Measurements from ENCODE around the gene TRIP6.
"Not testable (repeated sequence)": the region's sequence is repeated elsewhere in the genome, so short reads cannot be mapped to it uniquely, and the experiment has no call there.

The TRIP6 gene

DNA sequence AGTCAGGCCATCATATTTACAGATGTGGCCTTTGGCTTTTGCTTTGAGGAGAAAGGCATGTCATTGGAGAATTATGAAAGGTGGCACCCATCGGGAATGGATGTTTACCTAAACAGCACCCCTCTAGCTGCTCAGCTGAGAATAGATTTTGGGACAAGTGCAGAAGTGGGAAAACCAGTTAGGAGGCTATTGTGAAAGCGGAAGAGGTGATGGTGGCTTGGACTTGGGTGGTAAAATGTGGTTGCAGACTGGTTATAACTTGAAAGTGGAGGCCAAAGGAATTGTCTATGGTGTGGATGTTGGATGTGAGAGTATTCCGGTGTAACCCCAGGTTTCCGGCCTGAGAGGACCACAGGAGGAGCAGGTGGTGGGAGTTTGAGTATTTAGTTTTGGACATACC is 19.8 kb upstream of the TRIP6 start:
- H3K4me1 ChIP-seq (ENCODE audit: control insufficient read depth in 1 of 2, insufficient read depth in 1 of 2, low read depth in 1 of 2, low read length in 1 of 2) = peaks cover 7 to 8% of the 10 kb centered on the region in 2 experiments
- peaks cover 4% of the 10 kb centered on the region for H3K27me3 ChIP-seq
- H3K4me3 ChIP-seq (ENCODE audit: low read depth in 1 of 2, low read length in 1 of 2) = no peak overlapping the region
- TF ChIP-seq, protein P1, sequence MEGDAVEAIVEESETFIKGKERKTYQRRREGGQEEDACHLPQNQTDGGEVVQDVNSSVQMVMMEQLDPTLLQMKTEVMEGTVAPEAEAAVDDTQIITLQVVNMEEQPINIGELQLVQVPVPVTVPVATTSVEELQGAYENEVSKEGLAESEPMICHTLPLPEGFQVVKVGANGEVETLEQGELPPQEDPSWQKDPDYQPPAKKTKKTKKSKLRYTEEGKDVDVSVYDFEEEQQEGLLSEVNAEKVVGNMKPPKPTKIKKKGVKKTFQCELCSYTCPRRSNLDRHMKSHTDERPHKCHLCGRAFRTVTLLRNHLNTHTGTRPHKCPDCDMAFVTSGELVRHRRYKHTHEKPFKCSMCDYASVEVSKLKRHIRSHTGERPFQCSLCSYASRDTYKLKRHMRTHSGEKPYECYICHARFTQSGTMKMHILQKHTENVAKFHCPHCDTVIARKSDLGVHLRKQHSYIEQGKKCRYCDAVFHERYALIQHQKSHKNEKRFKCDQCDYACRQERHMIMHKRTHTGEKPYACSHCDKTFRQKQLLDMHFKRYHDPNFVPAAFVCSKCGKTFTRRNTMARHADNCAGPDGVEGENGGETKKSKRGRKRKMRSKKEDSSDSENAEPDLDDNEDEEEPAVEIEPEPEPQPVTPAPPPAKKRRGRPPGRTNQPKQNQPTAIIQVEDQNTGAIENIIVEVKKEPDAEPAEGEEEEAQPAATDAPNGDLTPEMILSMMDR (IDR thresholded peaks at IDR 0.05) = no peak
- no peak overlapping the region for H3K27ac ChIP-seq
- H3K36me3 ChIP-seq = no peaks in the 10 kb centered on the region
- H3K9me3 ChIP-seq = no peaks in the 10 kb centered on the region

DNA sequence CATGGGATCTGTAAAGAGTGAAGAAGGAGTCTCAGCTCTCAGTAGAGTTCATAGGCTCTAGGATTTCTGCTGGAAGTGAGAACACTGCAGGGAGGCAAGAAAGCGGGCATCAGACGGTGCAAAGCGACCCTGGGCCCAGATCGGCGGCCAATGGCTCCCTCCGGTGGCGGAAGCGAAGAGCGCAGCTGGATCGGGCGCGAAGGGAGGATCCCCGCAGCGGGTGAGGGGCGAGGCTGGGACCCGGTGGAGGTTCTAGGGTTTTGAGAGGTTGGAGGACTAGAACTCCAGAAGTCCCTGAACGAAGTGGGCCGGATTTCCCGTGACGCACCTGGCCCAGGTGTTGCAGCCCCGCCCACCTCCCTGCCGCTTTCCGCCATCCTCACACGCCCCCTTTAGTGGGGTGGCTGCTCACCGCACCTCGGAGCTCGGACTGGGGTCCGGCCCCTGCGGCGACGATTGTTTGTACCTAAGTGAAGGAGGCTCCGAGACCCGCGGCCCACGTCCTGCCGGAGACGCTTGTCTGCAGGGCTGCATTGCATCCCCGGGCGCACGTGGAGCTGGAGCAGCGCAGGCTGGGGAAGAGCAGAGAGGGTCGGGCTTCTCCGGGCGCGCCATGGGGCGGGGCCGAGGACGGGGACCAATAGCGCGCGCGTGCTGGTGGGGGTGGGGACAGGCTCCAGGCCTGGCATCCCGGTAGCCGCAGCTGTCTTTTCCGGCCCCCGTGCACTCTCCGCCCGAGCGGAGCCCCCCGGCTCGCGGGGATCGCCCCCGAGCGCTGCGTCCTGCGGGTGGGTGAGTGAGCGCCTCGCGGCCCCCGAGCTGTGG is 14.9 kb upstream of the TRIP6 start, which contains the start of gene SLC12A9:
TSS of gene SLC12A9 (plus strand) at position 666 of the 825 bp plus-strand sequence. CDS start 1,485 bp downstream, outside the sequence.
- H3K36me3 ChIP-seq = peaks cover 34% of the 10 kb centered on the region
- TF ChIP-seq, protein P1 (IDR thresholded peaks at IDR 0.05) = peak; percentile 83
- peak within 1 kb of the TSS; percentile 98 to 99 for H3K4me3 ChIP-seq (ENCODE audit: low read depth in 1 of 2, low read length in 1 of 2)
- H3K9me3 ChIP-seq = no peaks in the 10 kb centered on the region
- peak within 1 kb of the TSS; percentile 93 for H3K27ac ChIP-seq
- peaks cover 4% of the 10 kb centered on the region for H3K27me3 ChIP-seq
- H3K4me1 ChIP-seq (ENCODE audit: control insufficient read depth in 1 of 2, insufficient read depth in 1 of 2, low read depth in 1 of 2, low read length in 1 of 2) = peaks cover 19 to 28% of the 10 kb centered on the region in 2 experiments

GRCh38 chr7:100854146-100854895 is 12.9 kb upstream of the TRIP6 start:
- Histone ChIP-seq H3K27me3 (peaks cover 4% of the 10 kb centered on the region), H3K4me3 (ENCODE audit: low read depth in 1 of 2, low read length in 1 of 2) (peak overlapping the region; percentile 98 to 99), H3K4me1 (ENCODE audit: control insufficient read depth in 1 of 2, insufficient read depth in 1 of 2, low read depth in 1 of 2, low read length in 1 of 2) (peaks cover 19 to 28% of the 10 kb centered on the region in 2 experiments), H3K27ac (peak overlapping the region; percentile 93), H3K9me3 (no peaks in the 10 kb centered on the region), H3K36me3 (peaks cover 55% of the 10 kb centered on the region)
- TF ChIP-seq, protein P1 (IDR thresholded peaks at IDR 0.05) = no peak

DNA sequence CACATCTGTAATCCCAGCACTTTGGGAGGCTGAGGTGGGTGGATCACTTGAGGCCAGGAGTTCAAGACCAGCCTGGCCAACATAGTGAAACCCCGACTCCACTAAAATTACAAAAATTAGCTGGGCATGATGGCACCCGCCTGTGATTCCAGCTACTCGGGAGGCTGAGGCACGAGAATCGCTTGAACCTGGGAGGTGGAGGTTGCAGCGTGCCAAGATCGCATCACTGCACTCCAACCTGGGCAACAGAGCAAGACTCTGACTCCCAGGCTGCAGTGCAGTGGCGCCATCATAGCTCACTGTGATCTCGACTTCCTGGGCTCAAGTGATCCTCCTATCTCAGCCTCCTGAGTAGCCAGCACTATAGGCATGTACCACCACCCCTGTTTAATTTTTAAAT is 12.3 kb upstream of the TRIP6 start:
- peaks cover 61% of the 10 kb centered on the region for H3K36me3 ChIP-seq
- H3K4me1 ChIP-seq (ENCODE audit: control insufficient read depth in 1 of 2, insufficient read depth in 1 of 2, low read depth in 1 of 2, low read length in 1 of 2) = peaks cover 19 to 28% of the 10 kb centered on the region in 2 experiments
- not testable (repeated sequence) for H3K9me3 ChIP-seq

GRCh38 chr7:100855515-100855914 is 11.7 kb upstream of the TRIP6 start:
- H3K27ac ChIP-seq = no peak overlapping the region
- H3K27me3 ChIP-seq = peaks cover 4% of the 10 kb centered on the region
- H3K4me1 ChIP-seq (ENCODE audit: control insufficient read depth in 1 of 2, insufficient read depth in 1 of 2, low read depth in 1 of 2, low read length in 1 of 2) = peaks cover 19 to 28% of the 10 kb centered on the region in 2 experiments
- TF ChIP-seq, protein P1 (IDR thresholded peaks at IDR 0.05) = no peak
- H3K36me3 ChIP-seq = peaks cover 67% of the 10 kb centered on the region
- H3K9me3 ChIP-seq = no peaks in the 10 kb centered on the region
- no peak overlapping the region for H3K4me3 ChIP-seq (ENCODE audit: low read depth in 1 of 2, low read length in 1 of 2)

More for the DNA sequence above, 12.3 kb upstream of the TRIP6 start:
- H3K4me3 ChIP-seq (ENCODE audit: low read depth in 1 of 2, low read length in 1 of 2); H3K27ac ChIP-seq; H3K27me3 ChIP-seq: not testable (repeated sequence)
